GM12892 (cell line): ENCODE data around the gene PCSK6.

Experiments used
- POLR2A ChIP-seq: IDR thresholded peaks from 2 replicates; pipeline ENCODE4 v1.6.1; 2011; ENCODE audit warnings: low read depth, low read length, control low read depth
- TAF1 ChIP-seq: IDR thresholded peaks from 2 replicates; pipeline ENCODE4 v1.6.1; 2011; ENCODE audit warnings: low read depth, mild to moderate bottlenecking, control low read depth, low read length, borderline replicate concordance

GRCh38 chr15:101483462-101483861 lies 6.0 kb downstream of the PCSK6 start:
- TF ChIP-seq POLR2A, result no peak
- TF ChIP-seq TAF1, result no peak
